ENCODE data around the gene RABGAP1L.
A peak's percentile ranks its signal among the peaks of the same experiment; 100 is the strongest.

Gene RABGAP1L

DNA sequence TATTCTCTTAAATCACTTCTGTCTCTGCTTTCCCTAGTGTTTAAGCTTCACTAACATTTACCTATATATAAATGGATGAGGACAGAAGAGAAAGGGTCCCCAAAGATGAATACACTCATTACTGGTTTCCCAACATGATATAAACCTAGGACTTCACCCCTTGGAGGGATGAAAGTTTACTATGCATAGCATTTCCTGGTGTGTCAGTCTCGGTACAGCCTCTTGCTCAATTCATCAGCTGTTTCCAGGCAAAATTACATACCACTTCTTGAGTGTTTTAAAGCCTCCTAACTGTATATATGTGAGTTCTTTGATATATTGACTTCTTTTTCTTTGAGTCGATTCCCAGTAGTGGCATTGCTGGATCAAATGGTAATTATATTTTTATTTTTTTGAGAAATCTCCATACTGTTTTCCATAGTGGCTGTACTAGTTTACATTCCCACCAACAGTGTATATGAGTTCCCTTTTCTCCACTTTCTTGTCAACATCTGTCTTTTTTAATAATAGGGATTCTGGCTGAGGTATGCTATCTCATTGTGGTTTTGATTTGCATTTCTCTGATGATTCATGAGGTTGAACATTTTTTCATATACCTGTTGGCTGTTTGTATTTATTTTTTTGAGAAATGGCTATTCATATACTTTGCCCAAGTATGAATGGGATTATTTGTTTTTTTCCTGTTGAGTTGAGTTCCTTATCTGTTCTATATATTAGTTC lies 581.1 kb downstream of the RABGAP1L start:
- Histone ChIP-seq H3K27me3 (ENCODE audit: insufficient read depth, low read length) (no peaks in the 10 kb centered on the region), H2BK5ac (ENCODE audit: low read depth, low read length, poor library complexity) (no peak overlapping the region), H3K14ac (ENCODE audit: low read length) (no peak overlapping the region), H3K9ac (ENCODE audit: low read length) (no peak overlapping the region), H2BK12ac (ENCODE audit: low read length) (no peak overlapping the region), H3K23ac (ENCODE audit: low read length) (no peak overlapping the region), H4K12ac (ENCODE audit: low read depth, low read length) (no peak overlapping the region), H2AK5ac (ENCODE audit: low read length) (no peak overlapping the region), H3K4me2 (ENCODE audit: low read length) (no peak overlapping the region), H3K36me3 (ENCODE audit: control insufficient read depth in 1 of 2, insufficient read depth in 2 of 2, low read length in 2 of 2) (no peaks in the 10 kb centered on the region), H3K4me1 (ENCODE audit: control insufficient read depth in 1 of 2, insufficient read depth in 2 of 2, low read length in 2 of 2) (no peaks in the 10 kb centered on the region), H2AFZ (ENCODE audit: insufficient read depth, low read length, poor library complexity) (no peak overlapping the region), H4K8ac (ENCODE audit: low read depth, low read length) (no peak overlapping the region), H3K79me1 (ENCODE audit: low read length) (no peaks in the 10 kb centered on the region), H3K4me3 (ENCODE audit: low read depth, low read length) (no peak overlapping the region), H4K91ac (ENCODE audit: low read depth, low read length) (no peak overlapping the region), H3K9me3 (ENCODE audit: insufficient read depth, low read depth, low read length) (no peaks in the 10 kb centered on the region), H3K18ac (ENCODE audit: low read length) (no peak overlapping the region), H3K4ac (ENCODE audit: low read depth, low read length) (no peak overlapping the region), H3K79me2 (ENCODE audit: control insufficient read depth, insufficient read depth, low read length, poor library complexity) (no peaks in the 10 kb centered on the region), H3K27ac (ENCODE audit: low read depth, low read length) (no peak overlapping the region), H2BK120ac (ENCODE audit: insufficient read depth, low read length, poor library complexity) (no peak overlapping the region)
- DNase-seq, result peak in 1 of 2 donors; percentile 18
- WGBS (ENCODE audit: extremely low coverage, insufficient coverage, insufficient read length), result no CpG with 5 or more reads among the region's 2 CpGs

DNA sequence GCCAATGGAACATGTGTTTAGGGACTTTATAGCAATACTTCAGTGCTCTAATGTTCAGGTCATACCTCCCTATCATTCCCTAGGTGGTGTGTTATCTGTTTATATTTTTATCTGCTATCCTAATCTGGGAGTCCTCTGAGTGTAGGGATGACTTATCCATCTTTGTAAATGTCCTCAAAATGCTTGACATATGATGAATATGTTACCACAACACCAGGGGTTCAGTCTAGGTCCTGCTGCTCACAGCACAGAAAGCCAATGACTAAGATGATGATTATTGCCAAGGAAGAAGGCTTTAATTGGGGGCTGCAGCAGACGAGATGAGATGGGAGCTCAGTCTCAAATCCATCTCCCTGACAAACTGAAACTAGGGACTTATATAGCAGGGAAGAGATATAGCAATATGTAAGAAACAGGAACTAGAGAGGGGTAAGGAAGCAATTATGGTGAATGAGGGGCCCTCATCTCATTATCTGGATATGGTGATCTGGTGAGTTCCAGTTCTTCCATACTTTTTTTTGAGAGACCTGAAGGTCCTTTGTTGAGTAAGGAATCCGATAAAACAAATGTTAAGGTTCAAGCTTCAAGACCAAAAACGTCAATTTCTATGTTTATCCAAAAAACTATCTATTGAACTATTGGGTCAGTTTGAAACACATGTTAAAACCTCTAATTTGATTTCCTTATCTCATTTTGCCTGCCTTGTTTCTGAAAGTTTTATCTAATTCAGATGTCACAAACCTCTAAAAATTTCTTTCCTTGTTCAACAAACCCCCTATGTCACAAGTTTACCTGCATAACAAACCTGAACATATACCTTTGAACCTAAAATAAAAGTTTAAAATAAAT lies 583.7 kb downstream of the RABGAP1L start:
- no CpG with 5 or more reads among the region's 3 CpGs for WGBS (ENCODE audit: extremely low coverage, insufficient coverage, insufficient read length)
- no peak overlapping the region for H3K4ac ChIP-seq (ENCODE audit: low read depth, low read length)
- H4K12ac ChIP-seq (ENCODE audit: low read depth, low read length), result no peak overlapping the region

DNA sequence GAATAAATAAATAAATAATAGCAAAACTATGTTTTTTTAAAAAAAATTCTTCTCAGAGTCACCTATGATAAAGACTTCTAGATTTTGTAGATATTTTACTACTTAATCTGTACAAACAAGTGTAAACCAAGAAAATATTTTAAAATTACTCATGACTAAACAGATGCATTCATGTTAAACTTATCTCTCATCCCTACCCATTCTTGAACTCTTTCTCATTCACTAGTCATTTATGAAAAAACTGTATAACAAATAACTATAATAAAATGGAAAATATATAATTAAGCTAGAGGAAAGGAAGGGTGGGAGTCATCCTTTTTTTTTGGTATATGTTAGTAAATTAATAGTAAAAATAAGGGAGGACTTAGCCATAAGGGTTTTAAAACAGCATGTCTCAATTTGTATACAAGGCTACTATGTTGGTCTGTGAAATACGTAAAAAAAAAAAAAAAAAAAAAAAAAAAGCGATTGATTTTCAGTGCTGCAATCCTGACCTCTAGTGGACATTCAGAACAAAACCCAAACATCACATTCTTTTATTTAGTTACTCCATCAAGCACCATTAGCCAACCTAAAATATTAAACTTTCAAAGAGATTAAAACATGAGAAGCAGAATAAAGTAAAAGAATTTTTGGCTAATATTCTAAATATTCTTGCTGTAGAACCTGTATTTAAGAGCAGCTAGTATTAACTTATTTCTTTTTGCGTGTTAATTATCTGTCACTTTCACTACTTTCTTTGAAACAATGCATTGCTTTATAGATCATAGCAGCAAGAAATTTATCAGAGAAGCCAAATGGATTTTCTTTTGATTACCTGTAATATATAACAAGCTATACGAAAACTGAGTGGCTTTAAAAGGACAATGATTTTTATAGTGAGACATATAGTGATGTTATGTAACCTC lies 584.6 kb downstream of the RABGAP1L start:
- Histone ChIP-seq H3K14ac (ENCODE audit: low read length) (no peak overlapping the region), H3K79me2 (ENCODE audit: control insufficient read depth, insufficient read depth, low read length, poor library complexity) (no peaks in the 10 kb centered on the region), H3K18ac (ENCODE audit: low read length) (no peak overlapping the region), H2BK5ac (ENCODE audit: low read depth, low read length, poor library complexity) (no peak overlapping the region), H3K79me1 (ENCODE audit: low read length) (no peaks in the 10 kb centered on the region), H2BK120ac (ENCODE audit: insufficient read depth, low read length, poor library complexity) (no peak overlapping the region), H3K4me1 (ENCODE audit: control insufficient read depth in 1 of 2, insufficient read depth in 2 of 2, low read length in 2 of 2) (no peaks in the 10 kb centered on the region), H3K27ac (ENCODE audit: low read depth, low read length) (no peak overlapping the region), H3K36me3 (ENCODE audit: control insufficient read depth in 1 of 2, insufficient read depth in 2 of 2, low read length in 2 of 2) (no peaks in the 10 kb centered on the region), H2AK5ac (ENCODE audit: low read length) (no peak overlapping the region), H2AFZ (ENCODE audit: insufficient read depth, low read length, poor library complexity) (no peak overlapping the region), H4K12ac (ENCODE audit: low read depth, low read length) (no peak overlapping the region), H3K27me3 (ENCODE audit: insufficient read depth, low read length) (no peaks in the 10 kb centered on the region), H4K91ac (ENCODE audit: low read depth, low read length) (no peak overlapping the region), H3K4me2 (ENCODE audit: low read length) (no peak overlapping the region), H3K4ac (ENCODE audit: low read depth, low read length) (no peak overlapping the region), H2BK12ac (ENCODE audit: low read length) (no peak overlapping the region), H3K9ac (ENCODE audit: low read length) (no peak overlapping the region), H3K4me3 (ENCODE audit: low read depth, low read length) (no peak overlapping the region), H3K23ac (ENCODE audit: low read length) (no peak overlapping the region), H4K8ac (ENCODE audit: low read depth, low read length) (no peak overlapping the region), H3K9me3 (ENCODE audit: insufficient read depth, low read depth, low read length) (no peaks in the 10 kb centered on the region)
- WGBS (ENCODE audit: extremely low coverage, insufficient coverage, insufficient read length), result no CpG with 5 or more reads among the region's 4 CpGs
- DNase-seq, result peak; percentile 9 to 74

More for the DNA sequence above, 583.7 kb downstream of the RABGAP1L start:
- no peak overlapping the region for H3K18ac ChIP-seq (ENCODE audit: low read length)
- H3K4me1 ChIP-seq (ENCODE audit: control insufficient read depth in 1 of 2, insufficient read depth in 2 of 2, low read length in 2 of 2), result no peaks in the 10 kb centered on the region
- H3K27ac ChIP-seq (ENCODE audit: low read depth, low read length), result no peak overlapping the region
- peak in 1 of 2 donors; percentile 2 for DNase-seq
- H2AK5ac ChIP-seq (ENCODE audit: low read length), result no peak overlapping the region
- no peak overlapping the region for H2BK12ac ChIP-seq (ENCODE audit: low read length)
- no peaks in the 10 kb centered on the region for H3K79me1 ChIP-seq (ENCODE audit: low read length)
- no peak overlapping the region for H2BK120ac ChIP-seq (ENCODE audit: insufficient read depth, low read length, poor library complexity)
- no peak overlapping the region for H2AFZ ChIP-seq (ENCODE audit: insufficient read depth, low read length, poor library complexity)
- H3K36me3 ChIP-seq (ENCODE audit: control insufficient read depth in 1 of 2, insufficient read depth in 2 of 2, low read length in 2 of 2), result no peaks in the 10 kb centered on the region
- H3K79me2 ChIP-seq (ENCODE audit: control insufficient read depth, insufficient read depth, low read length, poor library complexity), result no peaks in the 10 kb centered on the region
- H3K4me2 ChIP-seq (ENCODE audit: low read length), result no peak overlapping the region
- H3K27me3 ChIP-seq (ENCODE audit: insufficient read depth, low read length), result no peaks in the 10 kb centered on the region
- no peak overlapping the region for H4K8ac ChIP-seq (ENCODE audit: low read depth, low read length)
- H3K23ac ChIP-seq (ENCODE audit: low read length), result no peak overlapping the region
- no peaks in the 10 kb centered on the region for H3K9me3 ChIP-seq (ENCODE audit: insufficient read depth, low read depth, low read length)
- H3K4me3 ChIP-seq (ENCODE audit: low read depth, low read length), result no peak overlapping the region
- no peak overlapping the region for H3K14ac ChIP-seq (ENCODE audit: low read length)
- no peak overlapping the region for H3K9ac ChIP-seq (ENCODE audit: low read length)
- no peak overlapping the region for H4K91ac ChIP-seq (ENCODE audit: low read depth, low read length)
- H2BK5ac ChIP-seq (ENCODE audit: low read depth, low read length, poor library complexity), result no peak overlapping the region

DNA sequence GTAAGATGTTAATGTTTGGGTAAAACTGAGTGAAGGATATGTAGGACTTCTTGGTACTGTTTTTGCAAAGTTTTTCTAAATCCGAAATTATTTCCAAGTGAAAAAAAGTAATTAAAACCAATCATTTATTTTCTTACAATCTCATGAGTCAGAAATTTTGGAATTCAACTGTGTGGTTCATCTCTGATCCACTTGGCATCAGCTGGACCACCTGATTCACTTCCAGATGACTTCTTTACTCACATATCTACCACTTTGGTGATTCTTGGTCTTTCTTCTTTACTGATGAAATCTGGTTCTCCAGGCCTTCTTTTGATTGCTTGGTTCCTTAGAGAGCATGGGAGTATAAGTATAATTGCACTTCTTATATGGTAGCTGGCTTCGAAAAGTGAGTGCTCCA lies 585.6 kb downstream of the RABGAP1L start:
- Histone ChIP-seq H4K12ac (ENCODE audit: low read depth, low read length) (no peak overlapping the region), H3K9me3 (ENCODE audit: insufficient read depth, low read depth, low read length) (no peaks in the 10 kb centered on the region), H2AK5ac (ENCODE audit: low read length) (no peak overlapping the region), H2BK12ac (ENCODE audit: low read length) (no peak overlapping the region), H2AFZ (ENCODE audit: insufficient read depth, low read length, poor library complexity) (no peak overlapping the region), H3K14ac (ENCODE audit: low read length) (no peak overlapping the region), H3K27ac (ENCODE audit: low read depth, low read length) (no peak overlapping the region), H4K91ac (ENCODE audit: low read depth, low read length) (no peak overlapping the region), H3K79me1 (ENCODE audit: low read length) (no peaks in the 10 kb centered on the region), H4K8ac (ENCODE audit: low read depth, low read length) (no peak overlapping the region), H3K36me3 (ENCODE audit: control insufficient read depth in 1 of 2, insufficient read depth in 2 of 2, low read length in 2 of 2) (no peaks in the 10 kb centered on the region), H3K4me3 (ENCODE audit: low read depth, low read length) (no peak overlapping the region), H3K27me3 (ENCODE audit: insufficient read depth, low read length) (no peaks in the 10 kb centered on the region), H2BK5ac (ENCODE audit: low read depth, low read length, poor library complexity) (no peak overlapping the region), H3K4ac (ENCODE audit: low read depth, low read length) (no peak overlapping the region), H3K4me2 (ENCODE audit: low read length) (no peak overlapping the region), H2BK120ac (ENCODE audit: insufficient read depth, low read length, poor library complexity) (no peak overlapping the region), H3K18ac (ENCODE audit: low read length) (no peak overlapping the region), H3K79me2 (ENCODE audit: control insufficient read depth, insufficient read depth, low read length, poor library complexity) (no peaks in the 10 kb centered on the region), H3K9ac (ENCODE audit: low read length) (no peak overlapping the region), H3K4me1 (ENCODE audit: control insufficient read depth in 1 of 2, insufficient read depth in 2 of 2, low read length in 2 of 2) (no peaks in the 10 kb centered on the region), H3K23ac (ENCODE audit: low read length) (no peak overlapping the region)
- no CpG with 5 or more reads among the region's 2 CpGs for WGBS (ENCODE audit: extremely low coverage, insufficient coverage, insufficient read length)
- DNase-seq, result no peak

All from trophoblast cell (in vitro differentiated cells and primary cell).